ENCODE data around the gene ZNF157.

The ZNF157 gene

GRCh38 chrX:47384502-47384901 lies 14.1 kb downstream of the ZNF157 start:
- peak; percentile 61 for DNase-seq (ENCODE audit: extremely low spot score)
- TF ChIP-seq LEF1 (IDR thresholded peaks at IDR 0.05; ENCODE audit: borderline replicate concordance) (no peak), TARDBP (IDR thresholded peaks at IDR 0.05) (no peak), BHLHE40 (IDR thresholded peaks at IDR 0.05; ENCODE audit: borderline replicate concordance) (no peak), NFRKB (IDR thresholded peaks at IDR 0.05) (no peak), FOXA1 (IDR thresholded peaks at IDR 0.05) (no peak), ELF4 (IDR thresholded peaks at IDR 0.05) (no peak), ARNT (IDR thresholded peaks at IDR 0.05) (no peak), FOXK2 (IDR thresholded peaks at IDR 0.05) (no peak), L3MBTL2 (conservative IDR thresholded peaks at IDR 0.05) (no peak), ZNF384 (IDR thresholded peaks at IDR 0.05) (no peak), SP1 (IDR thresholded peaks at IDR 0.05) (no peak), CTBP1 (IDR thresholded peaks at IDR 0.05; ENCODE audit: borderline replicate concordance) (no peak), SUZ12 (IDR thresholded peaks at IDR 0.05) (no peak), FOXM1 (IDR thresholded peaks at IDR 0.05; ENCODE audit: borderline replicate concordance) (no peak), HDGF (IDR thresholded peaks at IDR 0.05; ENCODE audit: borderline replicate concordance) (no peak)
- TF ChIP-seq, protein P1, sequence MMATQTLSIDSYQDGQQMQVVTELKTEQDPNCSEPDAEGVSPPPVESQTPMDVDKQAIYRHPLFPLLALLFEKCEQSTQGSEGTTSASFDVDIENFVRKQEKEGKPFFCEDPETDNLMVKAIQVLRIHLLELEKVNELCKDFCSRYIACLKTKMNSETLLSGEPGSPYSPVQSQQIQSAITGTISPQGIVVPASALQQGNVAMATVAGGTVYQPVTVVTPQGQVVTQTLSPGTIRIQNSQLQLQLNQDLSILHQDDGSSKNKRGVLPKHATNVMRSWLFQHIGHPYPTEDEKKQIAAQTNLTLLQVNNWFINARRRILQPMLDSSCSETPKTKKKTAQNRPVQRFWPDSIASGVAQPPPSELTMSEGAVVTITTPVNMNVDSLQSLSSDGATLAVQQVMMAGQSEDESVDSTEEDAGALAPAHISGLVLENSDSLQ (IDR thresholded peaks at IDR 0.05) = no peak
- CTCF ChIA-PET = interaction anchor here (0.6 to 2.1 kb wide), 9 partner anchors 13 to 193 kb away, joined by 3 to 8 read pairs (median 4); no protein-coding TSS in a partner anchor
- POLR2A ChIA-PET = interaction anchor here (0.7 to 2.7 kb wide), 3 partner anchors 151 to 194 kb away, joined by 3 to 11 read pairs (median 10); partner anchors contain the start of gene USP11

GRCh38 chrX:47390780-47391179 lies 20.4 kb downstream of the ZNF157 start:
- ChIA-PET CTCF (no interaction called here), POLR2A (no interaction called here)
- no peak for DNase-seq (ENCODE audit: extremely low spot score)
- TF ChIP-seq CTBP1 (IDR thresholded peaks at IDR 0.05; ENCODE audit: borderline replicate concordance) (no peak), FOXA1 (IDR thresholded peaks at IDR 0.05) (no peak), ELF4 (IDR thresholded peaks at IDR 0.05) (no peak), SUZ12 (IDR thresholded peaks at IDR 0.05) (no peak), SP1 (IDR thresholded peaks at IDR 0.05) (no peak), FOXK2 (IDR thresholded peaks at IDR 0.05) (no peak), L3MBTL2 (conservative IDR thresholded peaks at IDR 0.05) (no peak), TARDBP (IDR thresholded peaks at IDR 0.05) (no peak), ARNT (IDR thresholded peaks at IDR 0.05) (no peak), LEF1 (IDR thresholded peaks at IDR 0.05; ENCODE audit: borderline replicate concordance) (no peak), FOXM1 (IDR thresholded peaks at IDR 0.05; ENCODE audit: borderline replicate concordance) (no peak), HDGF (IDR thresholded peaks at IDR 0.05; ENCODE audit: borderline replicate concordance) (no peak), BHLHE40 (IDR thresholded peaks at IDR 0.05; ENCODE audit: borderline replicate concordance) (no peak)
- TF ChIP-seq, protein P1 (IDR thresholded peaks at IDR 0.05) = no peak

GRCh38 chrX:47413179-47413594 lies 42.8 kb downstream of the ZNF157 start:
- no peak for DNase-seq (ENCODE audit: extremely low spot score)
- ChIA-PET CTCF (no interaction called here), POLR2A (no interaction called here)
- no peak for TF ChIP-seq ELF4 (IDR thresholded peaks at IDR 0.05)
- TF ChIP-seq CTBP1 (IDR thresholded peaks at IDR 0.05; ENCODE audit: borderline replicate concordance) = no peak
- no peak for TF ChIP-seq FOXK2 (IDR thresholded peaks at IDR 0.05)
- no peak for TF ChIP-seq BHLHE40 (IDR thresholded peaks at IDR 0.05; ENCODE audit: borderline replicate concordance)
- TF ChIP-seq L3MBTL2 (conservative IDR thresholded peaks at IDR 0.05) = no peak
- TF ChIP-seq SP1 (IDR thresholded peaks at IDR 0.05) = no peak
- TF ChIP-seq ARNT (IDR thresholded peaks at IDR 0.05) = no peak
- TF ChIP-seq SUZ12 (IDR thresholded peaks at IDR 0.05) = no peak
- TF ChIP-seq ZNF384 (IDR thresholded peaks at IDR 0.05) = no peak
- TF ChIP-seq FOXA1 (IDR thresholded peaks at IDR 0.05) = no peak
- no peak for TF ChIP-seq FOXM1 (IDR thresholded peaks at IDR 0.05; ENCODE audit: borderline replicate concordance)
- TF ChIP-seq HDGF (IDR thresholded peaks at IDR 0.05; ENCODE audit: borderline replicate concordance) = no peak

- CTCF ChIA-PET = no interaction called here
Observed at GRCh38 chrX:47420265-47420664, 49.9 kb downstream of the ZNF157 start.

GRCh38 chrX:47420962-47421361 lies 50.6 kb downstream of the ZNF157 start:
- no peak for DNase-seq (ENCODE audit: extremely low spot score)
- TF ChIP-seq LEF1 (IDR thresholded peaks at IDR 0.05; ENCODE audit: borderline replicate concordance) = no peak
- no peak for TF ChIP-seq HDGF (IDR thresholded peaks at IDR 0.05; ENCODE audit: borderline replicate concordance)
- no peak for TF ChIP-seq TARDBP (IDR thresholded peaks at IDR 0.05)
- TF ChIP-seq FOXK2 (IDR thresholded peaks at IDR 0.05) = no peak
- TF ChIP-seq NFRKB (IDR thresholded peaks at IDR 0.05) = no peak
- TF ChIP-seq, protein P1 (IDR thresholded peaks at IDR 0.05) = no peak
- no peak for TF ChIP-seq BHLHE40 (IDR thresholded peaks at IDR 0.05; ENCODE audit: borderline replicate concordance)
- TF ChIP-seq CTBP1 (IDR thresholded peaks at IDR 0.05; ENCODE audit: borderline replicate concordance) = no peak
- TF ChIP-seq FOXM1 (IDR thresholded peaks at IDR 0.05; ENCODE audit: borderline replicate concordance) = no peak
- TF ChIP-seq ZNF384 (IDR thresholded peaks at IDR 0.05) = no peak
- TF ChIP-seq FOXA1 (IDR thresholded peaks at IDR 0.05) = no peak
- TF ChIP-seq ARNT (IDR thresholded peaks at IDR 0.05) = no peak
- TF ChIP-seq SUZ12 (IDR thresholded peaks at IDR 0.05) = no peak
- no peak for TF ChIP-seq L3MBTL2 (conservative IDR thresholded peaks at IDR 0.05)
- TF ChIP-seq ELF4 (IDR thresholded peaks at IDR 0.05) = no peak
- TF ChIP-seq SP1 (IDR thresholded peaks at IDR 0.05) = no peak
- ChIA-PET CTCF (no interaction called here), POLR2A (no interaction called here)

More at GRCh38 chrX:47420265-47420664, 49.9 kb downstream of the ZNF157 start:
- POLR2A ChIA-PET = no interaction called here
- TF ChIP-seq NFRKB (IDR thresholded peaks at IDR 0.05) (no peak), FOXA1 (IDR thresholded peaks at IDR 0.05) (no peak), ZNF384 (IDR thresholded peaks at IDR 0.05) (no peak), FOXK2 (IDR thresholded peaks at IDR 0.05) (no peak), HDGF (IDR thresholded peaks at IDR 0.05; ENCODE audit: borderline replicate concordance) (no peak), SP1 (IDR thresholded peaks at IDR 0.05) (no peak), LEF1 (IDR thresholded peaks at IDR 0.05; ENCODE audit: borderline replicate concordance) (no peak), L3MBTL2 (conservative IDR thresholded peaks at IDR 0.05) (no peak), BHLHE40 (IDR thresholded peaks at IDR 0.05; ENCODE audit: borderline replicate concordance) (no peak), ELF4 (IDR thresholded peaks at IDR 0.05) (no peak), SUZ12 (IDR thresholded peaks at IDR 0.05) (no peak), ARNT (IDR thresholded peaks at IDR 0.05) (no peak), TARDBP (IDR thresholded peaks at IDR 0.05) (no peak), CTBP1 (IDR thresholded peaks at IDR 0.05; ENCODE audit: borderline replicate concordance) (no peak)
- DNase-seq (ENCODE audit: extremely low spot score) = no peak
